HepG2 (cell line): ENCODE results near the gene XPO1. TPM values are rescaled to one million over a fixed set of nuclear protein-coding genes. Genes with fewer than 3 reads are reported as not detected.

ENCODE experiments used
- AHDC1 ChIP-seq: sonication (generic); formaldehyde crosslinking; IDR thresholded peaks from 2 replicates; pipeline ENCODE4 v1.5.1; 2020; ENCODE audit warnings: mild to moderate bottlenecking, missing genetic modification reagents, borderline replicate concordance
- CENPX ChIP-seq: sonication (generic); formaldehyde crosslinking; IDR thresholded peaks from 2 replicates; pipeline ENCODE4 v1.9.0; 2021; ENCODE audit warnings: mild to moderate bottlenecking, missing genetic modification reagents, moderate library complexity
- FOSL2 ChIP-seq: sonication (generic); formaldehyde crosslinking; IDR thresholded peaks from 2 replicates; pipeline ENCODE4 v1.4.0; 2020; ENCODE audit warnings: missing genetic modification reagents
- HNRNPUL1 ChIP-seq: fragments of 200-400 bp; formaldehyde crosslinking; IDR thresholded peaks from 2 replicates; pipeline ENCODE4 v1.6.1; 2017; ENCODE audit warnings: low read depth, mild to moderate bottlenecking, low read length, moderate library complexity
- MAFK ChIP-seq, 2 experiments: IDR thresholded peaks in 1 of 2; conservative IDR thresholded peaks in 1 of 2; 2 replicates each; pipeline ENCODE4 v1.6.1; 2011; ENCODE audit warnings: improper control_type of control experiment in 2 of 2, low read length in 2 of 2
- MAX ChIP-seq: IDR thresholded peaks from 2 replicates; pipeline ENCODE4 v1.6.1; 2012; ENCODE audit warnings: inconsistent platforms
- MED8 ChIP-seq: sonication (generic); formaldehyde crosslinking; IDR thresholded peaks from 2 replicates; pipeline ENCODE4 v1.8.1; 2023; ENCODE audit warnings: mild to moderate bottlenecking, missing genetic modification reagents; ENCODE audit not compliant: insufficient replicate concordance
- SRF ChIP-seq: IDR thresholded peaks from 2 replicates; pipeline ENCODE4 v1.6.1; 2011; ENCODE audit warnings: mild to moderate bottlenecking, low read depth, low read length, moderate library complexity
- SSRP1 ChIP-seq: IDR thresholded peaks from 2 replicates; pipeline ENCODE4 v1.6.1; 2016; ENCODE audit warnings: control low read depth
- ZFAT ChIP-seq: sonication (generic); formaldehyde crosslinking; conservative IDR thresholded peaks from 2 replicates; pipeline ENCODE4 v1.8.1; 2023; ENCODE audit warnings: missing genetic modification reagents, inconsistent platforms
- ZNF20 ChIP-seq: sonication (generic); formaldehyde crosslinking; IDR thresholded peaks from 2 replicates; pipeline ENCODE4 v1.4.0; 2020; ENCODE audit warnings: mild to moderate bottlenecking, moderate library complexity, missing genetic modification reagents
- ZNF468 ChIP-seq: sonication (generic); formaldehyde crosslinking; IDR thresholded peaks from 2 replicates; pipeline ENCODE4 v1.8.0; 2022; ENCODE audit warnings: mild to moderate bottlenecking, moderate library complexity, missing genetic modification reagents
- ZNF609 ChIP-seq: sonication (generic); formaldehyde crosslinking; IDR thresholded peaks from 2 replicates; pipeline ENCODE4 v1.4.0; 2020; ENCODE audit warnings: mild to moderate bottlenecking, missing genetic modification reagents, borderline replicate concordance
- ZNF639 ChIP-seq: conservative IDR thresholded peaks from 2 replicates; pipeline ENCODE4 v1.6.1; 2018; ENCODE audit warnings: missing genetic modification reagents
- ZNF766 ChIP-seq: sonication (generic); formaldehyde crosslinking; IDR thresholded peaks from 2 replicates; pipeline ENCODE4 v1.5.0; 2020; ENCODE audit warnings: missing genetic modification reagents, borderline replicate concordance
- polyA plus RNA-seq, 8 experiments: library from polyadenylated mRNA; depleted of rRNA in 3 of 8; stranded (reverse) in 7 of 8; unstranded in 1 of 8; fragments of >200 nt; fragmentation: Illumina TruSeq in 4 of 8; extraction: Trizol in 4 of 8; gene quantifications; 2 replicates each; pipeline versions ENCODE4 v1.2.1 to v1.2.3, GENCODE V29; 2011 to 2016; ENCODE audit warnings: low read depth in 4 of 8, missing spikeins in 1 of 8, mixed read lengths in 1 of 8; ENCODE audit not compliant: insufficient read depth in 1 of 8
- total RNA-seq, 5 experiments: library from RNA; depleted of rRNA; stranded (reverse); fragments of >200 nt; fragmentation: Illumina TruSeq; extraction: Trizol; gene quantifications; 2 replicates each; pipeline ENCODE4 v1.2.3, GENCODE V29; 2016; ENCODE audit warnings: low read depth in 1 of 5
- TF ChIP-seq, protein P1 (sequence below): sonication (generic); formaldehyde crosslinking; IDR thresholded peaks from 2 replicates; pipeline ENCODE4 v1.4.0; 2020; ENCODE audit warnings: missing genetic modification reagents
- TF ChIP-seq, protein P2 (sequence below): sonication (generic); formaldehyde crosslinking; IDR thresholded peaks from 2 replicates; pipeline ENCODE4 v1.8.1; 2023; ENCODE audit warnings: mild to moderate bottlenecking, missing genetic modification reagents, borderline replicate concordance

Gene XPO1
- total and polyA plus RNA-seq, 2 of the 13 experiments (the other 11 are each of a cell fraction or from before 2014, with no cell fraction given) = 67.4 to 212 TPM

DNA sequence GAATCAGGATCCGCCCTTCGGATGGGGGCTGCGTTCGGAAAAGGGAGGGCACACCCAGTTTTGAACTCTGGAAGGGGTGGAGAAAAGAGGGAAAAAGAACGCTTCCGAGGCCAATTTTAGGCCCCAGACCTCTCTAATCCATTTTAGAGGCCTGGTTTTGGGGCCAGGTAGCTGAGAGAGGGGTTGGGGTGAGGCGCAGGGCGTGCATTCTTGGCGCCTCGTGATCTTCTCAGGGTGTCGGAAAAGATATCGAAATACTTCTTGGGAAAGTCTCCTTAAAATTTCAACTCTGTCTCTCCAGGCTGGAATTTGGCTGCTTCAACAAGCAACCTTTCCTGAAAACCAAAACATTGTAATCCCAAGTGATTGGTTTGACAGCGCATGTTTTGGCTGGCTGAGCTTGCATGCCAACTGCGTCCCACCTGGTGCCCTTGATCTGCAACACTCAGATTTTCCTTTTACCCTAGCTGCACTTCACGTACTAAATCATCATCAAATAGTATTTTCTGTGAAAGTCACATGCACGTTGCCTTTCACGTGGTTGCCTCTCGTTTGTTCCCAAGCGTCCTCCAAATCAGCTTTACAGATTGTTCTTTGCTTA is 864 bp upstream of the XPO1 start (continued):
- no peak for TF ChIP-seq ZNF766 (CRISPR knock-in tag)
- TF ChIP-seq ZNF20 (CRISPR knock-in tag) = no peak
- TF ChIP-seq ZNF468 = peak; percentile 91; the same call in 1 of the 2 replicates
- peak; percentile 1 for TF ChIP-seq MED8 (CRISPR knock-in tag)
- TF ChIP-seq CENPX = no peak
- TF ChIP-seq ZNF609 (CRISPR knock-in tag) = no peak
- TF ChIP-seq ZNF639 = no peak
- no peak for TF ChIP-seq HNRNPUL1
- no peak for TF ChIP-seq FOSL2 (CRISPR knock-in tag)
- TF ChIP-seq SRF = no peak
- TF ChIP-seq ZFAT (CRISPR knock-in tag) = no peak
- 0 out of 2 replicates have a peak, but pooled peaks have one; percentile 40 for TF ChIP-seq AHDC1 (CRISPR knock-in tag)
- peak; percentile 64; the same call in 1 of the 2 replicates for TF ChIP-seq MAX
- no peak for TF ChIP-seq SSRP1 (CRISPR knock-in tag)
- TF ChIP-seq, protein P1, sequence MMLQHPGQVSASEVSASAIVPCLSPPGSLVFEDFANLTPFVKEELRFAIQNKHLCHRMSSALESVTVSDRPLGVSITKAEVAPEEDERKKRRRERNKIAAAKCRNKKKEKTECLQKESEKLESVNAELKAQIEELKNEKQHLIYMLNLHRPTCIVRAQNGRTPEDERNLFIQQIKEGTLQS (CRISPR knock-in tag) = no peak
- TF ChIP-seq MAFK (conservative IDR thresholded peaks at IDR 0.05 in 1 of 2, IDR thresholded peaks at IDR 0.05 in 1 of 2; ENCODE audit: low read length in 2 of 2) = no peak
- TF ChIP-seq, protein P2, sequence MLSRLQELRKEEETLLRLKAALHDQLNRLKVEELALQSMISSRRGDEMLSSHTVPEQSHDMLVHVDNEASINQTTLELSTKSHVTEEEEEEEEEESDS (CRISPR knock-in tag) = no peak
